K562 (cell line): ENCODE data around the gene IRF4. TPM values are rescaled to one million over a fixed set of nuclear protein-coding genes. Genes with fewer than 3 reads are reported as not detected.

ENCODE experiments used
- ATAC-seq: fragments of 200-7000 bp; cut with Tn5 transposase; 3 replicates; pipeline ENCODE4 v1.9.1; 2020; ENCODE audit warnings: moderate library complexity
- BruUV-seq: library from RNA; stranded (reverse); fragments of 400-500 nt; replicated peaks from 2 replicates; lab custom pipeline; 2021; lab: Mats Ljungman, UMichigan
- CTCF ChIA-PET: fragments of 300-600 bp; formaldehyde crosslinking; extraction: SDS; loops from one replicate; lab custom pipeline; 2021; ENCODE audit warnings: low intra/inter-chr PET ratio; lab: Yijun Ruan, JAX
- POLR2A ChIA-PET: fragments of 300-600, 350-650 bp; sonication (Branson Sonifier 250); formaldehyde crosslinking; extraction: SDS; loops from one replicate; lab custom pipeline; 2021; ENCODE audit warnings: antibody characterized with exemption, inconsistent platforms; lab: Yijun Ruan, JAX
- DNase-seq, 4 experiments: peaks; one replicate each; pipeline versions ENCODE4 v3.0.0 to v3.0.0-alpha.2; 2011 to 2018; ENCODE audit warnings: low spot score in 3 of 4, mixed read lengths in 3 of 4; ENCODE audit errors: extremely low read depth in 1 of 4
- FAIRE-seq: peaks from 2 replicates; lab custom pipeline; 2011; peaks lifted over from hg19 to GRCh38; lab: Jason Lieb, UNC
- H2AFZ ChIP-seq: 2 replicates; pipeline ENCODE4 v1.6.0; 2011; ENCODE audit warnings: low read depth, low read length, control low read depth, inconsistent platforms
- H3K27ac ChIP-seq: fragments of 200-600 bp; 3 replicates; pipeline ENCODE4 v1.8.0; 2011; ENCODE audit warnings: low read depth, mild to moderate bottlenecking, control low read depth, inconsistent platforms, low read length, moderate library complexity, mixed read lengths; ENCODE audit errors: extremely low read depth
- H3K27me3 ChIP-seq, 2 experiments: fragments of 300-600 bp in 1 of 2; 2 replicates in 1 of 2; 3 replicates in 1 of 2; pipeline versions ENCODE4 v1.6.0 to v1.8.0; 2011; ENCODE audit warnings: inconsistent platforms in 2 of 2, low read length in 2 of 2, mild to moderate bottlenecking in 1 of 2, mixed read lengths in 1 of 2, moderate library complexity in 1 of 2; ENCODE audit not compliant: control insufficient read depth in 2 of 2, insufficient read depth in 2 of 2
- H3K36me3 ChIP-seq: fragments of 300-600 bp; 3 replicates; pipeline ENCODE4 v1.8.0; 2011; ENCODE audit warnings: mild to moderate bottlenecking, low read length, inconsistent platforms; ENCODE audit not compliant: control insufficient read depth, insufficient read depth
- H3K4me1 ChIP-seq, 2 experiments: fragments of 200-600 bp in 1 of 2; replicated peaks in 1 of 2; 2 replicates in 1 of 2; 3 replicates in 1 of 2; pipeline versions ENCODE4 v1.5.1 to v1.8.0; 2011; ENCODE audit warnings: inconsistent platforms in 2 of 2, low read length in 2 of 2, mild to moderate bottlenecking in 1 of 2, mixed read lengths in 1 of 2, moderate library complexity in 1 of 2; ENCODE audit not compliant: control insufficient read depth in 2 of 2, insufficient read depth in 2 of 2
- H3K4me2 ChIP-seq: 2 replicates; pipeline ENCODE4 v1.6.1; 2011; ENCODE audit warnings: low read length, control low read depth, inconsistent platforms, mixed read lengths; ENCODE audit not compliant: insufficient read depth
- H3K4me3 ChIP-seq: fragments of 200-600 bp; sonication (generic), shearing (Covaris generic); 2 replicates; pipeline ENCODE4 v1.5.1; 2016; ENCODE audit warnings: control low read depth, inconsistent platforms
- H3K79me2 ChIP-seq: fragments of 200-600 bp; 3 replicates; pipeline ENCODE4 v1.8.0; 2011; ENCODE audit warnings: low read length, inconsistent platforms; ENCODE audit not compliant: control insufficient read depth, insufficient read depth
- H3K9ac ChIP-seq, 2 experiments: 2 replicates each; pipeline versions ENCODE4 v1.6.0 to v1.6.1; 2011; ENCODE audit warnings: low read depth in 2 of 2, low read length in 2 of 2, control low read depth in 1 of 2, inconsistent platforms in 1 of 2, mild to moderate bottlenecking in 1 of 2, mixed read lengths in 1 of 2; ENCODE audit not compliant: insufficient read depth in 1 of 2
- H3K9me1 ChIP-seq: one replicate; pipeline ENCODE4 v1.6.0; 2011; ENCODE audit warnings: inconsistent platforms, mild to moderate bottlenecking, low read length, moderate library complexity; ENCODE audit not compliant: control insufficient read depth, insufficient read depth
- H3K9me3 ChIP-seq: replicated peaks from 2 replicates; pipeline ENCODE4 v1.5.1; 2011; ENCODE audit warnings: low read depth, low read length, inconsistent platforms; ENCODE audit not compliant: control insufficient read depth, insufficient read depth
- H4K20me1 ChIP-seq: replicated peaks from 2 replicates; pipeline ENCODE4 v1.6.1; 2011; ENCODE audit warnings: low read length, inconsistent platforms, mixed read lengths; ENCODE audit not compliant: control insufficient read depth, insufficient read depth
- EHMT2 ChIP-seq: fragments of 450-650 bp; IDR thresholded peaks from 2 replicates; pipeline ENCODE4 v1.6.1; 2018; ENCODE audit warnings: antibody characterized with exemption
- ELF1 ChIP-seq: fragments of 200-800 bp; sonication (Bioruptor generic); IDR thresholded peaks from 2 replicates; pipeline ENCODE4 v1.6.1; 2016; ENCODE audit warnings: missing genetic modification characterization, missing compliant biosample characterization
- GATA2 ChIP-seq: sonication (generic); formaldehyde crosslinking; IDR thresholded peaks from 2 replicates; pipeline ENCODE4 v1.4.0; 2020; ENCODE audit warnings: mild to moderate bottlenecking, missing genetic modification reagents
- HDGF ChIP-seq: fragments of 450-650 bp; IDR thresholded peaks from 2 replicates; pipeline ENCODE4 v1.6.1; 2016
- HMGXB4 ChIP-seq: sonication (generic); formaldehyde crosslinking; IDR thresholded peaks from 2 replicates; pipeline ENCODE4 v1.8.1; 2023; ENCODE audit warnings: mild to moderate bottlenecking, missing genetic modification reagents
- NCOA1 ChIP-seq: fragments of 450-650 bp; IDR thresholded peaks from 2 replicates; pipeline ENCODE4 v1.6.1; 2016; ENCODE audit warnings: low read depth
- SRSF1 ChIP-seq: fragments of 200-400 bp; formaldehyde crosslinking; IDR thresholded peaks from 2 replicates; pipeline ENCODE4 v1.6.1; 2017; ENCODE audit warnings: mild to moderate bottlenecking, low read depth, low read length, moderate library complexity
- ZBTB34 ChIP-seq: fragments of 250-450 bp; sonication (Bioruptor Pico); IDR thresholded peaks from 2 replicates; pipeline ENCODE4 v1.8.0; 2021; ENCODE audit warnings: mild to moderate bottlenecking, moderate library complexity
- WGBS: fragments of 100-300 bp; shearing (Covaris generic); methylation state at CpG from one replicate; pipeline ENCODE4 v1.1.6; 2016; ENCODE audit warnings: low coverage, mixed read lengths; ENCODE audit not compliant: insufficient coverage; ENCODE audit errors: missing lambda C conversion rate; 5-methylcytosine and 5-hydroxymethylcytosine counted together
- in situ Hi-C: fragments of 300-500 bp; cut with MboI; formaldehyde crosslinking; loops from 4 replicates; pipeline ENCODE4 v1.15.0; 2018; ENCODE audit warnings: inconsistent platforms, mixed read lengths
- intact Hi-C: fragments of 100-400 bp; cut with micrococcal nuclease; formaldehyde crosslinking; loops from 2 replicates; pipeline ENCODE4 v1.14.2; 2022
- polyA plus RNA-seq, 8 experiments: library from polyadenylated mRNA; depleted of rRNA in 4 of 8; stranded (reverse) in 5 of 8; unstranded in 3 of 8; fragments of >200 nt; fragmentation: Nextera tagmentation in 2 of 8; fragmentation: Illumina TruSeq in 1 of 8; extraction: Ambion mirVana in 2 of 8; extraction: Trizol in 1 of 8; gene quantifications; 2 replicates each; pipeline versions ENCODE4 v1.2.1 to v1.2.3, GENCODE V29; 2011 to 2014; ENCODE audit warnings: inconsistent platforms in 1 of 8, missing spikeins in 1 of 8
- total RNA-seq, 7 experiments: library from RNA; depleted of rRNA in 6 of 7; stranded (reverse); fragments of >200 nt in 6 of 7; fragmentation: Illumina TruSeq in 2 of 7; extraction: Trizol in 2 of 7; gene quantifications; 2 replicates each; pipeline versions ENCODE4 v1.2.1 to v1.2.3, GENCODE V29; 2011 to 2021; ENCODE audit warnings: low replicate concordance in 1 of 7

Gene IRF4
- total and polyA plus RNA-seq, 9 of the 15 experiments (the other 6 are each of a cell fraction or from before 2014, with no cell fraction given) = 0.05 to 0.33 (median 0.09) TPM; not detected in 6

- no peak overlapping the region for H3K27ac ChIP-seq
- no peak for ATAC-seq
- no peak for FAIRE-seq
- H2AFZ ChIP-seq = no peak overlapping the region
- no peaks in the 10 kb centered on the region for H3K9me3 ChIP-seq
- H3K79me2 ChIP-seq = no peaks in the 10 kb centered on the region
- ChIA-PET POLR2A (interaction anchor here (0.9 to 1.2 kb wide), 2 partner anchors 9 to 12 kb away, joined by 3 to 4 read pairs; no protein-coding TSS in a partner anchor), CTCF (no interaction called here)
- no TSS peak for BruUV-seq
- H3K4me1 ChIP-seq = no peaks in the 10 kb centered on the region
- peaks cover 64 to 73% of the 10 kb centered on the region in 2 experiments for H3K27me3 ChIP-seq
- H4K20me1 ChIP-seq = no peaks in the 10 kb centered on the region; the same call in 1 of the 2 replicates
- H3K4me2 ChIP-seq = no peak overlapping the region
- intact Hi-C loops = no loop called here
- no peaks in the 10 kb centered on the region for H3K36me3 ChIP-seq
- no peak for DNase-seq
- TF ChIP-seq ZBTB34 = no peak
- no peak for TF ChIP-seq HMGXB4 (CRISPR knock-in tag)
- no peak for TF ChIP-seq SRSF1
- TF ChIP-seq HDGF = no peak
- no peak for TF ChIP-seq ELF1 (tag)
- TF ChIP-seq GATA2 (CRISPR knock-in tag) = no peak
- TF ChIP-seq NCOA1 = no peak
- TF ChIP-seq EHMT2 = no peak
- in situ Hi-C loops = loop anchor here (10.0 kb wide), 1 partner anchor 187 kb away; no protein-coding TSS in a partner anchor
- WGBS = 5% methylated on average over 14 of the region's 14 CpGs
- no peak overlapping the region for H3K9ac ChIP-seq
- no peak overlapping the region for H3K4me3 ChIP-seq
- no peaks in the 10 kb centered on the region for H3K9me1 ChIP-seq
Measured at GRCh38 chr6:401994-402640, 10.6 kb downstream of the IRF4 start.
